H1 (cell line): ENCODE data around the gene MCM8. TPM values are rescaled to one million over a fixed set of nuclear protein-coding genes. Genes with fewer than 3 reads are reported as not detected.

Experiments
- CTCF ChIA-PET: fragments of 300-600 bp; sonication (Branson Sonifier 250); formaldehyde crosslinking; loops from one replicate; lab custom pipeline; 2021; ENCODE audit not compliant: partially characterized antibody; lab: Charles Lee
- POLR2A ChIA-PET: fragments of 300-600 bp; sonication (Branson Sonifier 250); formaldehyde crosslinking; loops from one replicate; lab custom pipeline; 2021; ENCODE audit warnings: inconsistent platforms; ENCODE audit not compliant: partially characterized antibody; lab: Charles Lee
- DNase-seq, 2 experiments: peaks; one replicate each; pipeline versions ENCODE4 v3.0.0 to v3.0.0-alpha.2; 2010 to 2022; ENCODE audit warnings: low spot score in 2 of 2, low read depth in 1 of 2, mixed read lengths in 1 of 2
- FAIRE-seq: peaks from 2 replicates; lab custom pipeline; 2011; peaks lifted over from hg19 to GRCh38; lab: Jason Lieb, UNC
- H2AFZ ChIP-seq: 2 replicates; pipeline ENCODE4 v1.8.1; 2012; ENCODE audit warnings: low read length, inconsistent platforms
- H2AK5ac ChIP-seq: 2 replicates; pipeline ENCODE4 v1.6.1; 2013; ENCODE audit warnings: low read depth, low read length
- H2BK120ac ChIP-seq: replicated peaks from 2 replicates; pipeline ENCODE3; 2013; ENCODE audit warnings: low read depth, low read length, inconsistent platforms
- H2BK12ac ChIP-seq: 2 replicates; pipeline ENCODE4 v1.6.1; 2013; ENCODE audit warnings: low read depth, low read length
- H2BK15ac ChIP-seq: 2 replicates; pipeline ENCODE4 v1.6.1; 2013; ENCODE audit warnings: low read length
- H2BK20ac ChIP-seq: 2 replicates; pipeline ENCODE4 v1.6.1; 2013; ENCODE audit warnings: low read length
- H2BK5ac ChIP-seq: 2 replicates; pipeline ENCODE4 v1.6.1; 2013; ENCODE audit warnings: low read depth, low read length
- H3K14ac ChIP-seq: 2 replicates; pipeline ENCODE4 v1.6.1; 2013; ENCODE audit warnings: inconsistent platforms; ENCODE audit not compliant: insufficient read length
- H3K18ac ChIP-seq: 2 replicates; pipeline ENCODE4 v1.6.1; 2013; ENCODE audit warnings: low read length; ENCODE audit errors: extremely low read depth
- H3K23ac ChIP-seq: 2 replicates; pipeline ENCODE4 v1.6.1; 2013; ENCODE audit warnings: inconsistent platforms; ENCODE audit not compliant: insufficient read length
- H3K23me2 ChIP-seq: 2 replicates; pipeline ENCODE4 v1.6.1; 2013; ENCODE audit warnings: low read depth, low read length
- H3K27ac ChIP-seq: 2 replicates; pipeline ENCODE4 v1.6.1; 2011; ENCODE audit warnings: low read depth, low read length, inconsistent platforms
- H3K27me3 ChIP-seq, 4 experiments: replicated peaks in 1 of 4; 1 replicate in 1 of 4; 2 replicates in 3 of 4; pipeline versions ENCODE4 v1.6.1 to v1.8.1; 2011 to 2013; ENCODE audit warnings: low read length in 3 of 4, mild to moderate bottlenecking in 3 of 4, inconsistent platforms in 2 of 4, mixed read lengths in 2 of 4, moderate library complexity in 1 of 4; ENCODE audit not compliant: control insufficient read depth in 3 of 4, insufficient read depth in 3 of 4; ENCODE audit errors: extremely low read depth in 1 of 4
- H3K36me3 ChIP-seq, 4 experiments: 2 replicates each; pipeline versions ENCODE4 v1.6.1 to v1.8.1; 2011 to 2013; ENCODE audit warnings: mild to moderate bottlenecking in 4 of 4, low read length in 3 of 4, moderate library complexity in 2 of 4, control low read depth in 1 of 4, inconsistent platforms in 1 of 4; ENCODE audit not compliant: insufficient read depth in 4 of 4, control insufficient read depth in 2 of 4
- H3K4ac ChIP-seq: replicated peaks from 2 replicates; pipeline ENCODE3; 2013; ENCODE audit warnings: low read length, low read depth, mixed read lengths, inconsistent platforms; ENCODE audit not compliant: insufficient read length
- H3K4me1 ChIP-seq, 4 experiments: replicated peaks in 1 of 4; 1 replicate in 1 of 4; 2 replicates in 3 of 4; pipeline versions ENCODE4 v1.6.1 to v1.8.1; 2011 to 2013; ENCODE audit warnings: low read length in 3 of 4, inconsistent platforms in 2 of 4, mixed read lengths in 1 of 4; ENCODE audit not compliant: insufficient read depth in 4 of 4, control insufficient read depth in 3 of 4
- H3K4me2 ChIP-seq, 2 experiments: 2 replicates each; pipeline versions ENCODE4 v1.6.1 to v1.8.1; 2011 to 2013; ENCODE audit warnings: low read depth in 2 of 2, low read length in 2 of 2, control low read depth in 1 of 2, inconsistent platforms in 1 of 2, mild to moderate bottlenecking in 1 of 2; ENCODE audit not compliant: insufficient read depth in 1 of 2
- H3K4me3 ChIP-seq, 4 experiments: fragments of 200-600, 300-600 bp in 1 of 4; sonication (generic), shearing (Covaris generic), sonication (Bioruptor Twin) in 1 of 4; 2 replicates each; pipeline versions ENCODE4 v1.5.1 to v1.8.1; 2011 to 2016; ENCODE audit warnings: low read length in 4 of 4, low read depth in 3 of 4, control low read depth in 2 of 4, inconsistent platforms in 2 of 4, mild to moderate bottlenecking in 2 of 4, mixed read lengths in 1 of 4, moderate library complexity in 1 of 4; ENCODE audit not compliant: insufficient read depth in 2 of 4; ENCODE audit errors: extremely low read depth in 1 of 4
- H3K56ac ChIP-seq: replicated peaks from 2 replicates; pipeline ENCODE3; 2013; ENCODE audit warnings: low read depth, mild to moderate bottlenecking, mixed read lengths, low read length, inconsistent platforms; ENCODE audit not compliant: insufficient read length
- H3K79me1 ChIP-seq: 2 replicates; pipeline ENCODE4 v1.6.1; 2013; ENCODE audit warnings: low read depth, low read length, control low read depth
- H3K79me2 ChIP-seq, 2 experiments: 2 replicates each; pipeline versions ENCODE4 v1.6.1 to v1.8.1; 2012 to 2013; ENCODE audit warnings: low read length in 2 of 2, mild to moderate bottlenecking in 2 of 2, inconsistent platforms in 1 of 2; ENCODE audit not compliant: insufficient read depth in 2 of 2, control insufficient read depth in 1 of 2
- H3K9ac ChIP-seq, 4 experiments: replicated peaks in 1 of 4; 1 replicate in 1 of 4; 2 replicates in 3 of 4; pipeline versions ENCODE4 v1.6.1 to v1.8.1; 2011 to 2013; ENCODE audit warnings: low read depth in 3 of 4, low read length in 3 of 4, control low read depth in 2 of 4, mild to moderate bottlenecking in 2 of 4, moderate library complexity in 2 of 4, inconsistent platforms in 1 of 4; ENCODE audit errors: extremely low read depth in 1 of 4
- H3K9me3 ChIP-seq, 2 experiments: 2 replicates each; pipeline versions ENCODE4 v1.6.1 to v1.8.1; 2012 to 2013; ENCODE audit warnings: mild to moderate bottlenecking in 2 of 2, moderate library complexity in 2 of 2, control low read depth in 1 of 2, inconsistent platforms in 1 of 2, low read depth in 1 of 2, low read length in 1 of 2, mixed read lengths in 1 of 2; ENCODE audit not compliant: insufficient read depth in 2 of 2
- H4K20me1 ChIP-seq, 2 experiments: replicated peaks in 1 of 2; 2 replicates each; pipeline versions ENCODE3 to v1.8.1; 2011 to 2013; ENCODE audit warnings: inconsistent platforms in 2 of 2, low read length in 2 of 2, mild to moderate bottlenecking in 1 of 2; ENCODE audit not compliant: insufficient read depth in 2 of 2, control insufficient read depth in 1 of 2
- H4K5ac ChIP-seq: 2 replicates; pipeline ENCODE4 v1.6.1; 2013; ENCODE audit warnings: low read length, low read depth, mixed read lengths, inconsistent platforms; ENCODE audit not compliant: insufficient read length
- H4K8ac ChIP-seq: 2 replicates; pipeline ENCODE4 v1.8.0; 2013; ENCODE audit warnings: mild to moderate bottlenecking, moderate library complexity, low read length, inconsistent platforms; ENCODE audit not compliant: insufficient read depth; ENCODE audit errors: extremely low read depth
- H4K91ac ChIP-seq: replicated peaks from 2 replicates; pipeline ENCODE3; 2013; ENCODE audit warnings: low read length, mixed read lengths, inconsistent platforms; ENCODE audit not compliant: insufficient read length
- PHF8 ChIP-seq: fragments of 200-600 bp; sonication (generic); conservative IDR thresholded peaks from 2 replicates; pipeline ENCODE4 v1.7.1; 2012; ENCODE audit warnings: low read depth, mild to moderate bottlenecking, inconsistent platforms, low read length, moderate library complexity
- RXRA ChIP-seq: IDR thresholded peaks from 2 replicates; pipeline ENCODE4 v1.6.1; 2011; ENCODE audit warnings: low read depth, mild to moderate bottlenecking, low read length, moderate library complexity; ENCODE audit not compliant: insufficient read depth
- SIN3A ChIP-seq, 2 experiments: IDR thresholded peaks in 1 of 2; conservative IDR thresholded peaks in 1 of 2; 2 replicates each; pipeline ENCODE4 v1.6.1; 2011 to 2012; ENCODE audit warnings: low read length in 2 of 2, improper control_type of control experiment in 1 of 2, low read depth in 1 of 2, mild to moderate bottlenecking in 1 of 2
- polyA plus RNA-seq, 7 experiments: library from polyadenylated mRNA; depleted of rRNA in 3 of 7; stranded (reverse) in 5 of 7; unstranded in 2 of 7; fragments of >200 nt in 5 of 7; fragments of 200-250 nt in 2 of 7; gene quantifications; 1 replicate in 5 of 7; 2 replicates in 1 of 7; 4 replicates in 1 of 7; pipeline versions ENCODE4 v1.2.1 to v1.2.3, GENCODE V29; 2011 to 2013; ENCODE audit warnings: missing spikeins in 2 of 7, mixed read lengths in 2 of 7
- total RNA-seq: library from RNA; stranded (reverse); fragmentation: NEBNext Ultra II Directional; extraction: Animal tissue kit (Norgen Biotek cat#: 25700); gene quantifications from 2 replicates; pipeline ENCODE4 v1.2.1, GENCODE V29; 2021

The MCM8 gene
- total and polyA plus RNA-seq, 2 of the 8 experiments (the other 6 are each of a cell fraction or from before 2014, with no cell fraction given) = 7.1 to 31.9 TPM

DNA sequence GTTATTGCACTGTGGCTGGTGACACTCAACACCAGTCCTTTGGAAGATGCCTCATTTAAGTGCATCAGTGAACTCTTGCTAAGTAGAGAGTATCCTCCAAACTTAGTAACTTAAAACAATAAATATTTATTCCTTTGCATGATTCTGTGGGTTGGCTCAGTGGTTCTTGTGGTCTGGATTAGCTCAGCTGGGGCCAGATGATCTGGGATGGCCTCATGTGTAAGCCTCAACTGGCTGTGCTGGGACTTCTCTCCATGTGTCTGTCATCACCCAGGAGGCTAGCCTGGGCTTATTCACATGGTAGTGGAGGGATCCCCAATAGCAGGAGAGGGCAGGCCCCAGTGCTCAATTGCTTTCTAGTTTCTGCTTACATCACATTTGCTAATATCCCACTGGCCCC is 95.1 kb downstream of the MCM8 start:
- no peak overlapping the region for H3K14ac ChIP-seq
- CTCF ChIA-PET = interaction anchor here (1.3 kb wide), 1 partner anchor 28 kb away, joined by 4 read pairs; no protein-coding TSS in a partner anchor
- no peak overlapping the region for H3K27ac ChIP-seq
- DNase-seq = no peak
- H4K8ac ChIP-seq = no peak overlapping the region
- H3K23me2 ChIP-seq = no peaks in the 10 kb centered on the region; the same call in 1 of the 2 replicates
- no peak overlapping the region for H2BK12ac ChIP-seq
- no peak overlapping the region for H2BK20ac ChIP-seq
- H2AK5ac ChIP-seq = no peak overlapping the region
- no peak overlapping the region for H2BK5ac ChIP-seq
- no peaks in the 10 kb centered on the region for H3K4me1 ChIP-seq
- peaks cover under 1 to 12% (median 7%) of the 10 kb centered on the region in 4 experiments for H3K27me3 ChIP-seq
- FAIRE-seq = no peak
- H3K36me3 ChIP-seq = peaks cover 0 to 9% (median 3%) of the 10 kb centered on the region in 4 experiments; a peak in 4 of 8 replicates
- no peak overlapping the region for H3K56ac ChIP-seq
- H2BK15ac ChIP-seq = no peak overlapping the region
- no peak overlapping the region for H3K4me2 ChIP-seq
- no peak overlapping the region for H4K91ac ChIP-seq
- POLR2A ChIA-PET = interaction anchor here (0.6 kb wide), 1 partner anchor 11 kb away, joined by 3 read pairs; no protein-coding TSS in a partner anchor
- no peaks in the 10 kb centered on the region for H3K79me1 ChIP-seq
- no peak overlapping the region for H4K5ac ChIP-seq
- H3K4ac ChIP-seq = no peak overlapping the region
- no peak overlapping the region for H3K23ac ChIP-seq
- H4K20me1 ChIP-seq = no peaks in the 10 kb centered on the region
- H2BK120ac ChIP-seq = no peak overlapping the region
- H2AFZ ChIP-seq = no peak overlapping the region
- TF ChIP-seq SIN3A (conservative IDR thresholded peaks at IDR 0.05 in 1 of 2, IDR thresholded peaks at IDR 0.05 in 1 of 2; ENCODE audit: low read depth in 1 of 2, low read length in 2 of 2) (no peak), RXRA (no peak), PHF8 (no peak)
- TF ChIP-seq, all 59 proteins: peak for 0
- no peak overlapping the region for H3K9ac ChIP-seq
- no peaks in the 10 kb centered on the region for H3K9me3 ChIP-seq
- no peak overlapping the region for H3K4me3 ChIP-seq
- H3K79me2 ChIP-seq = no peaks in the 10 kb centered on the region
- no peak overlapping the region for H3K18ac ChIP-seq
